GM21526 (cell line): ENCODE results near the gene ZNF532.
"Not testable (repeated sequence)": the region's sequence is repeated elsewhere in the genome, so short reads cannot be mapped to it uniquely, and the experiment has no call there.

Experiments used
- ATAC-seq: cut with Tn5 transposase; IDR thresholded peaks from one replicate; pipeline ENCODE4 v1.9.1; 2021; ENCODE audit warnings: moderate library complexity; ENCODE audit not compliant: unreplicated experiment, low FRiP score

ZNF532 gene

DNA sequence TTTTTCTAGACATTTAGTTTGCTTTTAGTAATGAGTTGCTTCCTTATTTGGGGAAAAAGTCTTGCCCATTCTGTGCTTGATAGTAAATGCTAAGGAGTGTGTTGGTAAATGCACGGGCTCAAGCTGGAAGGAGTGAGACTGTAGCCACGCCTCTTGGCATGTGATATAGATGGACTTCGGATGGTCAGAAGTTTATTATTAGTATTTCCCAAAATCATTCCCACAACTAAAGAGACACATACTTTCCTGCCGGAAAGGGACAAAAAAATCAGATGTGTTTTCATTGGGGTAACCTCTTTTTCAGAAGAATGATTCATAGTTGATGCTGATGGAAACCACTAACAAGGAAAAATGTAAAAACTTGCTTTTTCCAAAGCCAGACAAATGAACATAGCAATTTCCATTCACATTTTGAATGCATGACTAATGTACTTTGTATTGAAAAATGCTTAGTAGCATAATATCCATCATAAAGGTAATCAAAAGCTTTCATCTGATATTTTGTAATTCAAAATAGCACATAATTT is 133.2 kb downstream of the ZNF532 start:
- ATAC-seq: no peak

DNA sequence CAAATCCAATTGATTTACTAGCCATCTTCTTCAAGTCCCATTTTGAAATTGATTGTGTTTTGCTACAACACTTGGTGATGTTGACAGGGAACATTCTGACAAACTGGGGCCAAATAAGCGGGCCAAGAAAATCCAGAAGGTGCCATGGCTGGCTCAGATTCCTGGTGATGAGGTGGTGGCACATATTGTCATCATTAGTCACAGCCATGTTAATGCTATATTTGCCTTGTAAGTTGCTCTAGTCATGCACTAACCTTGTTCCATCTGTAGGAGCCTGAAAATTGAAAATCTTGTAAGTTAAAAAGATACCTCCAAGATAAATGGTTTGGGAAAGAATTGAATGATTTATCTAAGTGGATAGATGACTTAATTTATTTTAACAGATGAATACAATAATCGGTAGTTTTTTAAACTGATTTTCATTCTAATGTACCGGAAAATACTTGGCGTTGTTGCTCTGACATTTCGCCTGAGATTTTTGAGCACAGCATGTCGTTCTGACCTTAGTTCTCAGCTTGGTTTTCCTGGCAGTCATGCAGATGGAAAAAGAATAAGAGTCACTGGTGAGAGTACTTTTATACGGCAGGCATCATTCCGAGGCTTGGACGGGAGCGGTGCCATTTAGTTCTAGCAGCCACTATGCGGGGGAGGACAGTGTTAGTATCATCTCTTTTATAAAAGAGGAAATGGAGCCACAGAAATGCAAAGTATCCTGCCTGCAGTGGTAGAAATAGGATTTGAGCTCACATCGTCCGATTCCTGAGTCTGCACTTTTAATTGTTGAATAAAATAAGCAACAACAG is 133.9 kb downstream of the ZNF532 start:
- peak; percentile 62 for ATAC-seq

- ATAC-seq: no peak
These were observed 136.5 kb downstream of the ZNF532 start for GRCh38 chr18:59001166-59001565.

- ATAC-seq: no peak
These were observed 137.0 kb downstream of the ZNF532 start for GRCh38 chr18:59001721-59002120.

DNA sequence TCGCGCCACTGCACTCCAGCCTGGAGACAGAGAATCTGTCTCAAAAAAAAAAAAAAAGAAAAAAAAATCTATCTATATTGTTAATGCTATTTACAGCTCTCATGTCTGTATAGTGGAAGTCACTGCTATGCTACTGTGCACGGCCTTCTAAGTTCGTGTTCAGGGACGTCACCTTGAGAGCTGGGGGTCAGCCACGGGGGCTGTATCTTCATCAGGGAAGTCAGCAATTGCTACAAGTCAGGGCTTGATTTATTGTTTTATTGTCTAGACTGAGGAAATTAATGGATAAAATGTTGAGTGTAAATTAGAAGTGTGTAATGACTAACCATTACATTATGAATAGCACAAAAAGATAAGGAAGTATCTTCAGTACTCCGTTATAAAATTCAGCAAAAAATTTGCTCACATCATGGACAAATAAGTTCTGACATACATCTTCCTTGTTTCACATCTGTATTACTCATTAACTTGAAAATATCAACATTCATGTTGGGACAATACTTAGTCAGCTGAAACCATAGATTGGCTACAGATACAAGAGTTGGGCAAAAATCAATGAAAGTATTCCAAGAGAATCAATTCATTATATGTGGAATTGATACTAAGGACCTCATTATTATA is 138.4 kb downstream of the ZNF532 start:
- ATAC-seq: no peak

DNA sequence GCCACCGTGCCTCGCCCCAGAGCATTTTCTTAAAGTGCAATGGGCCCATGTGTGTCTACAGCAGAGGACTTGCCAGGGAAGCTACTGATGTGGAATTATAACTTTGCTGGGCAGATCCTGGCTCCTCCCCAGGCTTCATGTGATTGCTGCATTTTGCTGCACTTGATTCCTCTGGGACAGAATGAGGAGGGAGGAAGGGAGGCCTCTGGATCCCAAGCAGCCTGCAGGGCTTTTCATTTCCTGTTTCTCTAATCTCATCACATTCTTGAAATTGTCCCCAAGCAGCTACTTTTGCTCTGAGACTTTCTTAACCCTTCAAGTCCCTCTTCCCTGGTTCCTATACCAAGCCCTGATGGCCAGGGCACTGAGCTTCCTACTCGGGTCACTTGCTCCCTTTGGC is 140.6 kb downstream of the ZNF532 start:
- ATAC-seq: no peak

DNA sequence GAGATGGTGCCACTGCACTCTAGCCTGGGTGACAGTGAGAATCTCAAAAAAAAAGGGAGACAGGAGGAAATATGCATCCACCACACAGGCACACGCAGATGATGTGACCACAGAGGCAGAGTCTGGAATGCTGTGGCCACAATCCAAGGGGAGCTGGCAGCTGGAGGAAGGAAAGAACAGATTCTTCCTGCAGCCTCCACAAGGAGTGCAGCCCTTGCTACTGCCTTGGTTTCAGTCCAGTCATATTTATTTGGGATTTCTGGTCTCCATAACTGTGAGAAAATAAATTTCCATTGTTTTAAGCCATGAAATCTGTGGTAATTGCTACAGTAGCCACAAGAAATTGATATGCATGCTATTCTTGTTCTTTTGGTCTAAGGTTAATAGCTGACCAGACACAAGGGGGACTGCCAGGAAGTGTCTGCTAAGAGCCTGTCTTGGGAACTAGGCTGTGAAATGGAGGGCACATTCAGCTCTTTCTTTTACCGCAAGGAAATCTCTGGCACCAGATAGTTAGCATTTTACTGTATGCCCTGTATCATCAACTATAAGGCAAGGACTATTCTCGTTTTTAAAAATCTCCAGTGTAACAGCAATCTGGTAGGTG is 141.9 kb downstream of the ZNF532 start:
- ATAC-seq: no peak

GRCh38 chr18:59008302-59008974 is 143.8 kb downstream of the ZNF532 start:
- no peak for ATAC-seq

GRCh38 chr18:59009846-59010245 is 145.2 kb downstream of the ZNF532 start:
- ATAC-seq: no peak

DNA sequence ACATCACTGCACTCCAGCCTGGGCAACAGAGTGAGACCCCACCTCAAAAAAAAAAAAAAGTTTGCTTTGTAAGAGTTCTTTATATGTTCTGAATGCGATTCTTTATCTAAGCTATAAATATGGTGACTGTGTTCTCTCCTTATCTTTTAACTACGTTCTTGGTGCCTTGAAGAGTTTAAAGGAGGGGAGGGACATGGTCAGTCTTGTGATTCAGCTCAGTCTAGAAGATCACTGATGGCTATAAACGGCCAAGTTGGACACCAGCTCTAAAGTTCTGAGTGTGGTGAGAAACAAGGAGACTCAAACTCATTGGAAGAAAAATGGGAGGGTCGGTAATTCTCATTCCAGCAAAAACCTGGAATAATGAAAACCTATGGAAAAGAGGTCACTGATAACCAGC is 146.6 kb downstream of the ZNF532 start:
- no peak for ATAC-seq

- no peak for ATAC-seq
These were observed 147.1 kb downstream of the ZNF532 start for GRCh38 chr18:59011786-59012185.

DNA sequence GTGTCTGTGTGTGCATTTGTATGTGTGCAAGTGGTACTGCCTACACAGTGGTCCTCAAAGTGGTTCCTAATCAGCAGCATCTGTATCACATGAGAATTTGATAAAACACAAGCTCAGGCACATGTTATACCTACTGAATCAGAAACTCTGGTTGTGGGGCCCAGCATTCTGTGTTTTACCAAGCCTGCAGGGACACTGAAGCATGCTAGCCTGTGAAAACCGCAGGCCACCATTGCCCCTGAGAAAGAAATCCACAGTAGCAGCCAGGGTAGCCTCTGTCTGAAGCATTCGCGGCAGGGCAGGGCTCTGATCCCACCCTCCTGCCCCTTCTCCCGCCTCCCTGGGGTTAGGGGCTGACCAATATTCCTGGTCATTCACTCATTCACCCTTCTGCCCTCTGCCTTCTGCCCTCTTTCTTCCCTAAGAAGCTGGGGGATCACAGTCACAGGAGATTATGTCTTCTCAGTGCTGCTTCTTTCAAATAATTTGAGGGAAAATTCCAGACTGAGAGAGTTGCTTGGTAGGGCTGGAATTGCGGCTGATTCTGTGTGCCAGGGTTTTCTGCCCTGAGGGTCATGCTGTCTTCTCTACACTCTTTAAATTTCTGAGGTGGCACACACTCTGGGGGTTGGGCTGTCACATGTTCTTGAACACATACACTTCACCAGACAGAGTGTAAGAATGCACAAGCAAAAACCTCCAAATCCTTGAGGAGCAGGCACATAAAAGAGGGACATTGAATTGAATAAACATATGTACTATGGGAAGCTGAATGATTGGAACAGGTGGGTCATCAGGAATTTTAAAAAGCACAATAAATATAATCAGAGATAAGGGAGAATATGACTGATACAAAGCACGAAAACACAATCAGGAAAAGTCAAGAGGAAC is 148.4 kb downstream of the ZNF532 start:
- no peak for ATAC-seq

GRCh38 chr18:59013744-59014143 is 149.1 kb downstream of the ZNF532 start:
- ATAC-seq: no peak

DNA sequence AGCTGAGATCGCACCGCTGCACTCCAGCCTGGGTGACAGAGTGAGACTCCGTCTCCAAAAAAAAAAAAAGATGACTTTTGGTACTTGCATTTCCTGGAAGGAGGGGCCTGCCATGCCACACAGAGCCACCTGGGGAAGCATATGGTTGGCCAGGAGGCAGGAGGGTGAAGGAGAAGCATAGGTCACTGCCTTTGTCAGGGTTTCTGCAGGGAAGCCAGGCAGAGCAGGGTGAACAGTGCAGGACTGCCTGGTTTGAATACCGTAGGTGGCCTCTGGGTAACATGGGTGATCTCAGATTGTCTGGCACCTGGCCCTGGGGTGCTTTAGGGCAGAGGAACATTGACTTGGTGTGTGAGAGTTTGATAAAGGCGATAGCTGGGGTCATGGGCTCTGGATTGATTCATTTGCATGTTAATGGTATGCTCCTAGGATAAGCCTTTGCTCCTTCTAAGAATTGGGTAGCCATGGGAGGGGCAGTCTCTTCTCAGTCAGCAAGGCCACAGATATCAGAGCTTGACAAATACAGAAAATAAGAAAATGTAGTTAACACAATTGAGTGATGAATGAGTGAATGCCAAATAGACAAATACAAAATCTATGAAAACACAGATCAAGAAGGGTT is 151.0 kb downstream of the ZNF532 start:
- ATAC-seq: no peak

DNA sequence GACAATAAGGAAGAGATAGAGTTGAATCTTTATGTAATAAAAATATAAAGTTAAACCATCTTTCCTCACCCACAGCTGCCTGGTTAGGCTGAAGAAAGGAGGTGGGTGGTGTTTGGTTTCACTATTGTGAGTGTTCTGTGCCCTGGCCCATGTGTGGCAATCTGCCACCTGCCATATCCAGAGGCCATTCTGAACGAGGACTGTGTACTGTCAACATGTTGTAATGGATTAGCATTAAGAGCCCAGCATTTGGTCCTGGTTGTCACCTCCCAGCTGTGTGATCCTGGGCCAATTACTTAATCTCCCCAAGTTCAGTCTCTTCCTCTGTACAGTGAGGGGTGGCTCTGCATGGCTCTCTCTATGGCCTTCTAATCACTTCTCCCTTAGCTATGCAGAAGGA is 156.8 kb downstream of the ZNF532 start:
- no peak for ATAC-seq

DNA sequence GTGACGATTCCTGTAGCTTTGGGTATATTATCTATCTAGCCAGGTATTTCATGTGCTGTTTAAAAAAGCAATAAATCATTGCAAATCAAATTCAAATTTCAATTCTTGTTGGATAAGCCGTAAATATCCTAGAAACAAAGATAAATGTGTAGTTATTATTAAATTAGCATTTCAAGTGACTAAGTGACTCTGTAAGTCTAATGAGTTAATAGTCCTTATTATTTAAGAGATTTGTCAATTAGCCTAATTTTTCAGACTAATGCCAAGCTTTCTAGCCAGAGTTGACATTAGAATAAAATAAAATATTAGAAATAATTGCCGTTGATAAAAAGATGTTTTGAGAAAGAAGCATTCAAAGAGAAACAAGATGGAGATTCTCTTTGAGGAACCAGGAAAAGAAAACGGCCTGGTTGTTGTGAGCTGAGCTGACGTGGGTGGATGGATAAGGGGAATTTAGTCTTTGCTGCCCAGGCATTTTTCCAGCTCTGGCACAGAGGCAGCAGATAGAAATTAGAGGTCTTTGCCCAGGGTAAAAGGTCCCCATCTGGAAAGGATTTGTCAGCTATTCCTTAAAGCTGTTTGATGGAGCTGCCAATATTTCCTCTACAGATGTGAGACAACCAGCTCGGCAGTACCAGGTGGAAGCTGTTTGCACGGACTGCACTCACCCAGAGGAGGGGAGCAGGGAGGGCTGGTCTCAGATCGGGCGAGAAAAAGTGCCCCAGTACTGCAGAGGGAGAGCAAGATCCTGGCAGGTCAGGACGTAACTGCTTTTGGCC is 157.7 kb downstream of the ZNF532 start:
- no peak for ATAC-seq

- no peak for ATAC-seq
These were observed 160.2 kb downstream of the ZNF532 start for GRCh38 chr18:59024829-59025228.

GRCh38 chr18:59025532-59025931 is 160.9 kb downstream of the ZNF532 start:
- ATAC-seq: not testable (repeated sequence)

DNA sequence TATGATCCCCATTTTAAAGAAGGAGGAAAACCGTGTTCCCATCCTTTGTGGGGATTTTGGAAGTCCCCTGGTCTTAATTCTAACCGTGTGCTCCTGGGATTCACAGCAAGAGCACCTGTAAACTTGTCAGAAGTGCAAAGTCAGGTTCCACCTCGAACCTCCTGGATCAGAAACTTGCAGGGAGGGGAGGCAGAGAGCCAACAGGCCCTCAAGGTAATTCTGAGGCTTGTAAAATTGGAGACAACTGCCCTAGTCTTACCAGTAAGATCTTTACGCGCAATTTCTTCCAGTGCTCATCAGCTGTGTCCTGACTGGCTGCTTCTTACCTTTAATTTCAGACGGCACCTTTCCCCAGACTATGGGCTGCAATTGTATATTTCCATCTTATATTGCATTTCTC is 161.7 kb downstream of the ZNF532 start:
- ATAC-seq: no peak
